Measurements from ENCODE around the gene TMEM170B.

Gene TMEM170B

DNA sequence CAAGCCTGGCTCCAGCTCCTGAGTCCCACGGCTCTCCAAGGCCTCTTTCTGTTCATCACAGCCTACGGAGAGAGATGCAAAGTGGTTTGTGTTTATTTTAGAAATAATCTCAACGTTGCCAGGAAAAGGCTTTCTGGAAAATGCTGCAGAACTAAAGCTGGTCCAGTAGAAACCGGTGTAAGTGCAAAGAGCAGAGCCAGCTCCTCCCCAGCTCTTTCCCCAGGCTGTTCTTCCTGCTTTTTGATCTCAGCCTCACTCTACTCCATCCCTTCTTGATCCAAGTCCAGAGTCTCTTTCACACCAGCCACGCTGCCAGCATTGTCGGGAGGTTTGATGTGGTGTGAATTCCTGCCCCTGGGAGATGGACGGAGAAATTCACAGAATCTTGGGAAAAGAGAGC lies 69.8 kb downstream of the TMEM170B start:
- no peak for DNase-seq (ENCODE audit: low read depth)
- TF ChIP-seq, protein P1, sequence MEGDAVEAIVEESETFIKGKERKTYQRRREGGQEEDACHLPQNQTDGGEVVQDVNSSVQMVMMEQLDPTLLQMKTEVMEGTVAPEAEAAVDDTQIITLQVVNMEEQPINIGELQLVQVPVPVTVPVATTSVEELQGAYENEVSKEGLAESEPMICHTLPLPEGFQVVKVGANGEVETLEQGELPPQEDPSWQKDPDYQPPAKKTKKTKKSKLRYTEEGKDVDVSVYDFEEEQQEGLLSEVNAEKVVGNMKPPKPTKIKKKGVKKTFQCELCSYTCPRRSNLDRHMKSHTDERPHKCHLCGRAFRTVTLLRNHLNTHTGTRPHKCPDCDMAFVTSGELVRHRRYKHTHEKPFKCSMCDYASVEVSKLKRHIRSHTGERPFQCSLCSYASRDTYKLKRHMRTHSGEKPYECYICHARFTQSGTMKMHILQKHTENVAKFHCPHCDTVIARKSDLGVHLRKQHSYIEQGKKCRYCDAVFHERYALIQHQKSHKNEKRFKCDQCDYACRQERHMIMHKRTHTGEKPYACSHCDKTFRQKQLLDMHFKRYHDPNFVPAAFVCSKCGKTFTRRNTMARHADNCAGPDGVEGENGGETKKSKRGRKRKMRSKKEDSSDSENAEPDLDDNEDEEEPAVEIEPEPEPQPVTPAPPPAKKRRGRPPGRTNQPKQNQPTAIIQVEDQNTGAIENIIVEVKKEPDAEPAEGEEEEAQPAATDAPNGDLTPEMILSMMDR (conservative IDR thresholded peaks at IDR 0.05; ENCODE audit: control insufficient read depth, insufficient read depth, low read depth, low read length) = no peak
- no peak overlapping the region for H3K4me3 ChIP-seq (ENCODE audit: control insufficient read depth, low read depth, low read length)

DNA sequence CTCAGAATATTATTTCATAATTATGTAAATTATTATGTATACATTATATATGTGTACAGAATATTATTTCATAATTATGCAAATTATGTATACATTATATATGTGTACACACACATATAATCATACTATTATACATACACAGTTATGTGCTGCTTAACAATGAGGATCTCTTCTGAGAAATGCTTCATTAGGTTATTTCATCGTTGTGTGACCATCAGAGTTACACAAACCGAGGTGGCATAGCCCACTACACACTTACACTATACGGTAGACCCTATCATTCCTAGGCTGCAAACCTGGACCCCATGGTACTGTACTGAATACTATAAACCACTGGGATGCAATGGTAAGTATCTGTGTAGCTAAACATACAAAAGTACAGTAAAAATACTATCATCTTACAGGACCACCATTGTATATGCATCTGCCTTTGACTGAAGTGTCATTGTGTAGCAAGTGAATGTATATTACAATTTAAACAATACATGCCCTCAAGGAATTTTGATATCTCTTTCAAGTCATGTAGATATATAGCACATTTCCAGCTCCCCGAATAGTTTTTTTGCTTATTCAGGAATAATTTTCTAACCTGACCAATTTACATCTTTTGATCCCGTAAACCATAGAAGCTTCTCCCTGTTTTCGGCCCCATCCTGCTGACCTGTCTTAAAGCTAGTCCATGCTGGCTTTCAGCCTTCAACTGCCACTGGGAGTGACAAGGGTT lies 71.2 kb downstream of the TMEM170B start:
- TF ChIP-seq, protein P1 (conservative IDR thresholded peaks at IDR 0.05; ENCODE audit: control insufficient read depth, insufficient read depth, low read depth, low read length) = no peak
- no peak overlapping the region for H3K4me3 ChIP-seq (ENCODE audit: control insufficient read depth, low read depth, low read length)
- DNase-seq (ENCODE audit: low read depth) = no peak

DNA sequence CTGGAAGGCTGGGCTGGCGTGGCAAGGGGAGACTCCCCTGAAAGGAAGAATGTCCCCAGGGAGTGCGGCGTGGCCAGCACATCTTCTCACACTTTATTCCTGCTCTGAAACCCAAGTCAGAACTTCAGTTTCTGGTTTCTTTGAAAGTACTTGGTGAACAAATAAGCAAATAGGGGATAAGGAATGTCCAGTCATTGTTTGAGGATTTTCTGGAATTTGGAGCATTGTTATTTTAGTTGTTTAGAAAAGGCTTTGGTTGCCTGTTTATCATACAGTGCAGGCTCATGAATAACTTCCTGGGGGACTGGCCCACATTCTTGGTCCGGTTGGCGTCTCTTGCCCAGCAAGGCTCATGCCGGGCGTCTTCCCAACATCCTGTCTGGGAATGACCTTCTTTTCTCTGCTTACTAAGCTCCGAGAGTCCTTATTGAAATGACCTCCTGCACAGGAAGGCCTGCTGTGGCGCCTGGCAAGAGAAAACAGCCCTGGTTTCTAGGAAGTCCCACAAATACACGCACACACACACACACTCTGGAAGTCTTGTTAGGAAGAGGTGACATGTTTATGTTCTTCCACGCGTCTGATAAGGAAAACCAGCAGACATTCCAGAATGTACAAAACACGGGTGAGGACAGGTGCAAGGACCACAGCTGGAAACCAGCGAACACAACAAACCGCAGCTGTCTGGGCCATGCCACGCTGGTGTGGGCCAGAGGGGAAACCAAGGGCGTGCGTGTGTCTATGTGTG lies 71.9 kb downstream of the TMEM170B start:
- TF ChIP-seq, protein P1 (conservative IDR thresholded peaks at IDR 0.05; ENCODE audit: control insufficient read depth, insufficient read depth, low read depth, low read length) = no peak

DNA sequence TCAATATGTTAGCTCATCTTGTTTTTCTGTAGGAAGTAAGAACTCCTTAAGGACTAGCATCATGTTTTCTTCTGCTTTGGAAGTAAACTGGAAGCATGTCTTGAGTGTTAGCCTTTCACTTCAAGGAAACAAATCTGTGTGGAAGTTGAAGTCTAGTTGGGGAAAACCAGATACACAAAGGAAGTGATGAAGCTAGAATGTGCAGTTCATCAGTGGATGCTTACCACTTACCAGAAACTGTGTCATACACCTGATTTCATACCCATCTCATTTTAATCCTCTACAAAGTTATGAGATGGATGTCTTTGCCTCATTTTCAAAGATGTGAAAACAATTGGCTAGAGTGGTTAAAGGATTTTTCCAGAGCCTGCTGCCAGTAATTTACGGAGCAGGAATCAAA lies 75.8 kb downstream of the TMEM170B start:
- DNase-seq (ENCODE audit: low read depth) = no peak
- TF ChIP-seq, protein P1 (conservative IDR thresholded peaks at IDR 0.05; ENCODE audit: control insufficient read depth, insufficient read depth, low read depth, low read length) = no peak

More for the DNA sequence above, 71.9 kb downstream of the TMEM170B start:
- no peak overlapping the region for H3K4me3 ChIP-seq (ENCODE audit: control insufficient read depth, low read depth, low read length)
- peak; percentile 38 for DNase-seq (ENCODE audit: low read depth)

DNA sequence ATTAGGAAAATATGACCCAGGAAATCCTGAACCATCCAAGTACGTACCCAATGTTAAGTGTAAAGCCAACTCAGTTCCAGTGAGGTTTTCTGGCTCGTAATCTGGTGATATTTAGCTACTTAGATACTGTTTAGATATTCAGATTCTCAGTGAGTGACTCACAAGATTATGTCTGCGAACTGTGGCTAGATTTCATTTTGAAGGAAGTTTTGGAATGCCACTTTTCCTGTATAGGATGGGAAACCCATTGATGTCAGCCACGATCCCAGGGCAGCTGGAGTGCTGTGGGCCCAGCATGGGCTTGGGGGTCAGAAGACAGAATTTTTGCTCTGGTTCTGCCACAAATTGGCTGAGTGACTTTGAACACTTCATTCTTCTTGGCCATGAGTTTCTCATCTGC lies 76.3 kb downstream of the TMEM170B start:
- peak; percentile 76 for DNase-seq (ENCODE audit: low read depth)
- TF ChIP-seq, protein P1 (conservative IDR thresholded peaks at IDR 0.05; ENCODE audit: control insufficient read depth, insufficient read depth, low read depth, low read length) = no peak
- H3K4me3 ChIP-seq (ENCODE audit: control insufficient read depth, low read depth, low read length) = no peak overlapping the region

More for the DNA sequence above, 75.8 kb downstream of the TMEM170B start:
- H3K4me3 ChIP-seq (ENCODE audit: control insufficient read depth, low read depth, low read length) = no peak overlapping the region

DNA sequence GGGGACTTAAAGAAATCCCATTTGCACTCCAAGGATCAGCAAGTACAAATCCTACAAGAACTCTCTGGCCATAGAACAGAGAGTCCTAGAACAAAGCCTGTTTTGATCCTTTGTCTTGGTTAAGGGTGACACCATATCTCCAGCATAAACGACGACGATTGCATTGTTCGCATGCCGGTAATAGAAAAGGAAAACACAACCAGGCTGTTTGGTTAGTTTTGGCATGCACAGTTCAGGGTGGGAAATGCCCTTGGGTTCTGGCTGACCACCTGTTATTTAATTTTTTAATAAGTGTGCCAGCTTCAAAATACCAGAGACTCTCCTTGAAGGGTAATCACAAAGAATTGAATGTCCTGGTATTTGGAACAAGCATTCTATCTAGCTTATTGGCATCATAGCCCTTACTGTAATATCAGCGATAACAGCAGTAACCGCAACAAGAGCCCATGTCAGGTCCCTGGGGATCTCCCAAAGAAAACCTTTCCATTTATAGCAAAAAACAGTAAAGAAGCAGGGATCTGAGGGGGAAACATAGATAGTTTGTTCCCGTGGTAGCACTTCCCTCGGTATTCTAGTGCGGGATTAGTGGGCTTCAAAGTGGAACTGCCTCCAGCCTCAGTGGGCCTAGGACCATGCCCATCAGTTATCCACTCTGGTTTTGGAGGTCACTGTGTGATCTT lies 77.1 kb downstream of the TMEM170B start:
- no peak overlapping the region for H3K4me3 ChIP-seq (ENCODE audit: control insufficient read depth, low read depth, low read length)
- no peak for DNase-seq (ENCODE audit: low read depth)
- TF ChIP-seq, protein P1 (conservative IDR thresholded peaks at IDR 0.05; ENCODE audit: control insufficient read depth, insufficient read depth, low read depth, low read length) = no peak

All from fibroblast of mammary gland (primary cell).